ENCODE results near the gene GALNT9.

Gene GALNT9

DNA sequence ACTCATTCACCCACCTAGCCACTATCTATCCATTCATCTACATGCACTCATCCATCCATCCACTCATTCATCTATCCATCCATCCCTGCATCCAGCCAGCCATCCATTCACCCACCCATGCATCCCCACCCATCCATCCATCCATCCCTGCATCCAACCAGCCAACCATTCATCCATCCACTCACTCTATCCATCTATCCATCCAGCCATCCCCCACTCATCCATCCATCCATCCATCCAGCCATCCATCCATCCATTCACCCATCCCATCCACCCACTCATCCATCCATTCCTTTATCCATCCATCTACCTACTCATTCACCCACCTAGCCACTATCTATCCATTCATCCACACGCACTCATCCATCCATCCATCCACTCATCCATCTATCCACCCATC is 112.0 kb downstream of the GALNT9 start:
- H3K4me3 Mint-ChIP-seq = no peak overlapping the region

DNA sequence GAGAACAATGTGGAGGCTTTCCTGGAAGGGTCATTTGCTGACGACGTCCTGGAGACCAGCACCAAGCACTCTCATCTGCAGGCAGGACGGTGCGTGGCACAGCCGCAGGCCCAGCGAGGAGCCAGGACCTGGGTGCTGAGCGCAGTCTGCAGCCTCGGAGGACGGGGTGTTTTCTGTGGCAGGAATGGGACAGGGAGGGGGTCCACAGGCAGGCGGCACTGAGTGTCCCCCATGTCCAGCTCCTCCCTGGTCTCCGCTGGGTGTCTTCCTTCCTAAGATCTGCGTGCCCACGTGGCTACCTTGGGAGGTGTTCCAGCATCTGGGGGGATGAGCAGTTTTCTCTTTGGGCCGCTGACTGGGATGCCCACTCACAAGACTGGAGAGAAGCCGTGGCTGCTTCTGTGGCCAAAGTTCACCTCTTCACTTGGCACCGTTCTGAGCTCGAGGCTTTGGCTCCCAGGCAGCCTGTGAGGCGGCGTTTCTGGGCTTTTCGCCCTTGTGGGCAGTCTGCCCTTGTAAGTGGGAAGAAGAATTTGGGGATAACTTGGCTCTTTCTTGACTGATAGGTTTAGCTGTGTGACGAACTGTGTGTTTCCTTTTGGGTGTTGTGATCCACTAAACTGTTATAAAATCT is 112.9 kb downstream of the GALNT9 start:
- Mint-ChIP-seq H3K27ac (no peak overlapping the region), H3K9me3 (peaks cover 26% of the 10 kb centered on the region), H3K4me1 (peaks cover 8% of the 10 kb centered on the region), H3K4me3 (no peak overlapping the region), H3K27me3 (ENCODE audit: low read depth, poor library complexity) (peaks cover 51% of the 10 kb centered on the region), H3K36me3 (ENCODE audit: low read depth) (no peaks in the 10 kb centered on the region)
- no peak for DNase-seq
- TF ChIP-seq, protein P1, sequence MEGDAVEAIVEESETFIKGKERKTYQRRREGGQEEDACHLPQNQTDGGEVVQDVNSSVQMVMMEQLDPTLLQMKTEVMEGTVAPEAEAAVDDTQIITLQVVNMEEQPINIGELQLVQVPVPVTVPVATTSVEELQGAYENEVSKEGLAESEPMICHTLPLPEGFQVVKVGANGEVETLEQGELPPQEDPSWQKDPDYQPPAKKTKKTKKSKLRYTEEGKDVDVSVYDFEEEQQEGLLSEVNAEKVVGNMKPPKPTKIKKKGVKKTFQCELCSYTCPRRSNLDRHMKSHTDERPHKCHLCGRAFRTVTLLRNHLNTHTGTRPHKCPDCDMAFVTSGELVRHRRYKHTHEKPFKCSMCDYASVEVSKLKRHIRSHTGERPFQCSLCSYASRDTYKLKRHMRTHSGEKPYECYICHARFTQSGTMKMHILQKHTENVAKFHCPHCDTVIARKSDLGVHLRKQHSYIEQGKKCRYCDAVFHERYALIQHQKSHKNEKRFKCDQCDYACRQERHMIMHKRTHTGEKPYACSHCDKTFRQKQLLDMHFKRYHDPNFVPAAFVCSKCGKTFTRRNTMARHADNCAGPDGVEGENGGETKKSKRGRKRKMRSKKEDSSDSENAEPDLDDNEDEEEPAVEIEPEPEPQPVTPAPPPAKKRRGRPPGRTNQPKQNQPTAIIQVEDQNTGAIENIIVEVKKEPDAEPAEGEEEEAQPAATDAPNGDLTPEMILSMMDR (IDR thresholded peaks at IDR 0.05) = no peak

More for the DNA sequence above, 112.0 kb downstream of the GALNT9 start:
- Mint-ChIP-seq H3K4me1 (peaks cover 17% of the 10 kb centered on the region), H3K9me3 (peaks cover 28% of the 10 kb centered on the region), H3K36me3 (ENCODE audit: low read depth) (no peaks in the 10 kb centered on the region), H3K27ac (no peak overlapping the region), H3K27me3 (ENCODE audit: low read depth, poor library complexity) (peaks cover 57% of the 10 kb centered on the region)
- DNase-seq = no peak
- TF ChIP-seq, protein P1 (IDR thresholded peaks at IDR 0.05) = no peak

GRCh38 chr12:132215299-132215989 is 113.9 kb downstream of the GALNT9 start:
- Mint-ChIP-seq H3K27me3 (ENCODE audit: low read depth, poor library complexity) (peaks cover 54% of the 10 kb centered on the region), H3K4me3 (no peak overlapping the region), H3K27ac (no peak overlapping the region), H3K9me3 (peaks cover 29% of the 10 kb centered on the region), H3K4me1 (peaks cover 7% of the 10 kb centered on the region), H3K36me3 (ENCODE audit: low read depth) (no peaks in the 10 kb centered on the region)
- no peak for DNase-seq
- TF ChIP-seq, protein P1 (IDR thresholded peaks at IDR 0.05) = no peak

DNA sequence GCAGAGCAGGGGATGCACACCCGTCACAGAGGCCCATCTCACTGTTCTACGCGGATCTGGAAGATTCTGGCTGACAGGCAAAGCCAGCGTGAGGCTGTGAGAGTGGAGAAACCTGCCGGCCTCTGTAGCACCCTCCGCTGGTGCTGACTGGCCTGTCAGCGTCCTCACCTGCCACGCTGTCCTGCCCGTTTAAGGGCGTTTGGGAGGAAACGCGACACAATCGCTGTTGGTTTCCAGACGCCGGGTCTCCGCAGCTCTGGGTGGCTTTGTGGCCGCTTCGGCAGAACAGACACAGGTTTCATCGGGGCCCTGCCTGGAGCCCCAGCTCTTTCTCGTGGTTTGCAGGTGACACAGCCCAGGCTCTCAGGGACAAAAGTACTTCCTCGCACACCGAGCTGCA is 114.5 kb downstream of the GALNT9 start:
- Mint-ChIP-seq H3K4me1 (peaks cover 7% of the 10 kb centered on the region), H3K27ac (no peak overlapping the region), H3K27me3 (ENCODE audit: low read depth, poor library complexity) (peaks cover 50% of the 10 kb centered on the region), H3K4me3 (no peak overlapping the region), H3K9me3 (peaks cover 28% of the 10 kb centered on the region), H3K36me3 (ENCODE audit: low read depth) (no peaks in the 10 kb centered on the region)
- no peak for DNase-seq
- TF ChIP-seq, protein P1 (IDR thresholded peaks at IDR 0.05) = no peak

- Mint-ChIP-seq H3K9me3 (peaks cover 30% of the 10 kb centered on the region), H3K4me1 (peaks cover 6% of the 10 kb centered on the region), H3K36me3 (ENCODE audit: low read depth) (no peaks in the 10 kb centered on the region), H3K27me3 (ENCODE audit: low read depth, poor library complexity) (peaks cover 54% of the 10 kb centered on the region), H3K27ac (no peak overlapping the region), H3K4me3 (no peak overlapping the region)
- TF ChIP-seq, protein P1 (IDR thresholded peaks at IDR 0.05) = no peak
- no peak for DNase-seq
Observed at GRCh38 chr12:132214161-132214476, 115.3 kb downstream of the GALNT9 start.

All from nephron progenitor cell (in vitro differentiated cells).